GM20431 (cell line): Measurements from ENCODE around the gene RPP40.
"Not testable (repeated sequence)": the region's sequence is repeated elsewhere in the genome, so short reads cannot be mapped to it uniquely, and the experiment has no call there.

Source experiments
- in situ Hi-C: fragments of 300-500 bp; cut with MseI, MboI; formaldehyde crosslinking; loops from one replicate; pipeline ENCODE4 v1.15.0; 2020; ENCODE audit warnings: low sequenced_read_pairs; ENCODE audit not compliant: unreplicated experiment

The RPP40 gene

GRCh38 chr6:5003604-5004372 is at the start of gene RPP40:
RPP40 (minus strand) TSS chr6:5004037; CDS start chr6:5004002, 35 bp downstream.
- in situ Hi-C loops, result no loop called here

- in situ Hi-C loops, result no loop called here
Measured at GRCh38 chr6:5053038-5053437, 49.2 kb upstream of the RPP40 start.

- in situ Hi-C loops, result no loop called here
Measured at GRCh38 chr6:5051394-5051793, 47.6 kb upstream of the RPP40 start.

DNA sequence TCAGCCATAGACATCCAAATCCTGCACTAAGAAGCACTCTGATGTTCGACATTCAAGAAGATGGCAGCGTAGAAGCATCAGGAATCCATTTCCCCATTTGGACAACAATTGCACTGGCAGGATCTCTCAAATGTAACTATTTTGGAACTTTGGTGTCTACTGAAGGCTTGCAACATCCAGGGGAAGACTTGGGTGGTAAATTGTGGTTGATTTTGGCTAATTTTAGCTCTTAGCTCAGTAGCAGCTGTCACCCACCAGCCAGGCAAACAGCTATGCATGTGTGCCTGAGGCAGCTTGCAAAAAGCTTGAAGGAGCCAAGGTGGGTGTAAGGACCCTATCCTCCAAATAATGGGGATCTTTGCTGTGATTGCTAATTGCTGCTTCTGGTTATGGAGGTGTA is 46.2 kb upstream of the RPP40 start:
- in situ Hi-C loops, result no loop called here

GRCh38 chr6:5046430-5046829 is 42.6 kb upstream of the RPP40 start:
- in situ Hi-C loops, result no loop called here

GRCh38 chr6:5045416-5045815 is 41.6 kb upstream of the RPP40 start:
- in situ Hi-C loops, result no loop called here

DNA sequence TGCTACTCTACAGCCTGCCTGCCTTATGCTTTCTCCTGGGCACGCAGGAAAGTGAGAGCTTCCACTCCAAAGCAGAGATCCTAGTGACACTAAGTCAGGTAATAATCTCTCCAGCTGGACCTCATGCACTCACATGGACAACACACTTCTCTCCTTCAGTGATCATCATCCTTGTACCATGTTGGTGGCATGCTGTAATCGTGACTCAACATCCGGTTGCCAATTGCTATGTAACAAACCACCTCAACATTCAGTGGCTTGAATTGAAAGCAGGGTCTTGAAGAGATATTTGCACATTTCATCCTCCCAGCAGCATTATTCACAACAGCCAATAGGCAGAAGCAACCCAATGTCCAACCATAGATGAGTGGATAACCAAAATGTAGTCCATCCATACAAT is 41.0 kb upstream of the RPP40 start:
- in situ Hi-C loops, result no loop called here

DNA sequence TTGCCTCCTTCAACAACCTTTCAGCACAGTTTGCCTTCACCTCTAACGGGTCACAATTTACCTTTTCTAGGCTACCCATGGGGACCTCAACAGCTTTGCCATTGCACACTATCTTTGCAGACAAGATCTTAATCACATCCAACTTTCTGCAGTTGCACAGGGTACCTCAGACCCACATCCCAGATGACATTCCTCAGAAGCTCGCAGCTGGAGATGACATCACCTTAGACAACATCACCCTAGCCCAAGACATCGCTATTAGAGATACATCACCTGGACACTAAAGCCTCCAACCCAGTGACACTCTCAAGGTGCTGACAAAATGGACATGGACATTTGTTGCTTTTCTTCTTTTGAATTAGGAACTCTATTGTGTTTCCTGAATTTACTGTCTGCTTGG is 38.6 kb upstream of the RPP40 start:
- in situ Hi-C loops, result no loop called here

- in situ Hi-C loops, result no loop called here
Measured at GRCh38 chr6:5041955-5042354, 38.1 kb upstream of the RPP40 start.

DNA sequence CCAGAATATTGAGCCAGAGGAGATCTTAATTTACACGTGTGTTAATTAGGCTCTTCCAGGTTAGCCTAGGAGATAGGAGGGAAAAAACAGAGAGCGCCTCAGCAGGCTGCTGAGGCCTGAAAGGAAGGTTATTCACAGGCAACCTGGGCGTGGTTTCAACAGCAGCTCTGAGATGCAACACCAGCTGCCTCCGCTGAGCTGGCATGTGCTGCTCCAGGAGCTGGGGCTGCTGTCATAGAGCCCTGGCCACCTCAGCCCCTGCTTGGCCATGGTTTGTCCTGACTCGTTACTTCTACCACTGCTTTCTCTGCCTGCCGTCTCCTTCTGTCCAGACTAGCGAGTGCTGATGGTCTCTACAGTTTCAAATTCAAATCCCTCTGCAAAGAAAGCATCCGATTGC is 32.4 kb upstream of the RPP40 start:
- in situ Hi-C loops, result no loop called here

- in situ Hi-C loops, result no loop called here
Measured at GRCh38 chr6:5034736-5035135, 30.9 kb upstream of the RPP40 start.

DNA sequence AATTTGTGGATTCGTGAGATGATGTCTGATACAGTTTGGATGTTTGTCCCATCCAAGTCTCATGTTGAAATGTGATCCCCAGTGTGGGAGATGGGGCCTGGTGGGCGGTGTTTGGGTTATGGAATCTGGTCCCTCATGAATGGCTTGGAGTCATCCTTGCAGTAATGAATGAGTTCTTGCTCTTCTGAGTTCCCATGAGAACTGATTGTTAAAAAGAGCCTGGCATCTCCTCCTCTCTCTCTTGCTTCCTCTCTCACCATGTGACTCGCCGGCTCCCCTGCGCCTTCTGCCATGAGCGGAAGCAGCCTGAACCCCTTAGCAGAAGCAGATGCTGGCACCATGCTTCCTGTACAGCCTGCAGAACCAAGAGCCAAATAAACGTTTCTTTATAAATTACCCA is 30.5 kb upstream of the RPP40 start:
- in situ Hi-C loops, result no loop called here

GRCh38 chr6:5033214-5033904 is 29.5 kb upstream of the RPP40 start:
- in situ Hi-C loops, result not testable (repeated sequence)

DNA sequence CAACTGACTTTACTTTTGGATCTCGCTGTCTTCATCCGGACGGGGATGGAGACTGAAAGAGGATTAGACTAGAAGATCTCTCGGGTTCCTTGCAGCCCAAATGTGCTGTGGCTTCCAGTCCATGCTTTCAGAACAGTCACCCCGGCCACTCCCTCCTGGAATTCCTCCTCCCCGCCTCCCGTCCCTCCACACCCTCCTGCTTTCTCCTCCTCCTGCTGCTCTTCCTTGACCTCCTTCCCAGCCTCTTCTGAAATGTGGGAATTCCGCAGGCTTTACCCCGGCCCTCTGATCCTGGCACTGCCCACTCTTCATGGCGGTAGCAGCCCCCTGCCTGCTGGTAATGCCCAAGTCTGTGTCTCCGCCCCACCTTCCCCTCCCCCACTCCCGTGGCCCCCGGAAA is 28.9 kb upstream of the RPP40 start:
- in situ Hi-C loops, result not testable (repeated sequence)

- in situ Hi-C loops, result no loop called here
Measured at GRCh38 chr6:5031150-5031549, 27.3 kb upstream of the RPP40 start.

DNA sequence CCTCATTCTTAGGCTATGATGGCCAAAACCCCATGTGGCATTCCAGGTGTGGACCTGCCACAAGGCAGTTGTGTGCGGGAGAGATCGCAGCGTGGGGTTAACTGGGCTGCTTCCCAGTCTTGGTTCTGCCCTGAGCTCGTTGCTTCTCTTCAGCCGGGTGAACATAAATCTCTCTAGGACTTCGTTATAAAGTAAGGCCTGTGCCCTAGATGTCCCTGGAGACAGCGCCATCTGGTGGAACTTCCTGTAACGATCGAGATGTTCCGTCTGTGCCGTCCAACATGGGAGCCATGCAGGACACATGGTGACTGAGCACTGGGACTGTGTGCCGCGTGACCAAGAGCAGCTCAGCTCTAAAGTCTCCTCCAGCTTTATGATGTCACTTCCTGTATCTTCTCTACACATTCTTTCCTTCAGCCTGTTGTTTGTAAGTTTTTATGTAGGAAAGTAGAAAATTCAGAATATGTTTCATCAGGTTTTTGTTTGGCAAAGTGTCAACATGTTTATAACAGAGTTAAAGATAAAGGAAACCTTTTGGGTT is 26.8 kb upstream of the RPP40 start:
- in situ Hi-C loops, result no loop called here

- in situ Hi-C loops, result no loop called here
Measured at GRCh38 chr6:5029609-5030008, 25.8 kb upstream of the RPP40 start.

- in situ Hi-C loops, result no loop called here
Measured at GRCh38 chr6:5028921-5029320, 25.1 kb upstream of the RPP40 start.

DNA sequence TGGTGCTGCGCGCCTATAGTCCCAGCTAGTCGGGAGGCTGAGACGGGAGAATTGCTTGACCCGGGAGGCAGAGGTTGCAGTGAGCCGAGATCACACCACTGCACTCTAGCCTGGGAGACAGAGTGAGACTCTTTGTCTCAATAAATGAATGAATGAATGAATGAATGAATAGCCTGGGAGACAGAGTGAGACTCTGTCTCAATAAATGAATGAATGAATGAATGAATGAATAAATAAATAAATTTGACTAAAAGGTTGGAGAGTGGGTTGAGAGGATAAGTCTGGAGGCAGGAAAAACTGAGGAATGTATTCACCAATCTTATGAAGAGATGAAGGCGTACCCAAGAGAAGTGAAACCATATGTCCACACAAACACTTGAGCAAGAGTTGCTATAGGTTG is 24.5 kb upstream of the RPP40 start:
- in situ Hi-C loops, result no loop called here

DNA sequence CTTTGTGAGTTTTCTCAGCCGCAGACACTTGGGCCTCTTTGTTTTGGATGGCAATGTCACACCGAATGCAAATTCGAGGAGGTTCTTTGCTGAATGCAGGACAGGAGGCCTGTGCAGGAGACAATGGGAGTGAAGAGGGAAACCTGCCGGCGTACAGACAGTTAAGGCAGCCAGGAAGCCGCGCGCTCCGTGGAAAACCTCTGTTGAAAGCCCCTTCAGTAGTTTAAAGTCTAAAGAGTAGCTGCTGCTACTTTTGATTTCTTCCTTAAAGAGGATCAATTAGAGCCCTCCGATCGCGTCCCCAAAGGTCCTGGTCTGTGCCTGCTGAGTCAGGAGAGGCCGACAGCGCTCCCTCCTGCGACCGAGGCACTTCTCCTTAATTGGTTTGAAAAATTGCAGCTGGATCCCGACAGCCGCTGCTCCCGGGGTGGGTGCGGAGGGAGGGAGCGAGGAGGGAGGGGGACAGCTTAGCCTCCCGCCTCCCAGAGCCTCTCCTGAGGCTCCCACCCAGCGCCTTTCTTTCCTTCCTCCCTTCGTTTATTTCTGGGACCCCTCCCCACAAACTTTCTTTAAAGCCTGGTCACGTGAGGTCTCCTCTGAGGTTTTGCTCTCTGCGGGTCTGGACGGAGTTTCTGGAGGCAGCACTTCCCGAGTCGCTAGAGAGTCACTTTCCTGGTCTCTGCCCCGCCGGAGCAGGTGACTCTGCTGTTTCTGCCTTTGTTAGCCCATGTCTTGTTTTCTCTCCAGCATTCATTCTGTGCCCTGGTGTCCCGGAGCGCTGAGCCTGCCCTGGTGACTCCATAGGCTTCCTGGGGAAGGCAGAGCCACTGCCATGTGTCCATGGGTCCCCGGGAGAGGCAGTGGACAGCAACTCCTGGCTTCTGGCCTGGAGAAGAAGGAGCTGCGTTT is 22.3 kb upstream of the RPP40 start:
- in situ Hi-C loops, result no loop called here
